GM21528 (cell line): ENCODE results near the gene UBASH3A.

Source experiments
- ATAC-seq: cut with Tn5 transposase; IDR thresholded peaks from one replicate; pipeline ENCODE4 v1.9.1; 2021; ENCODE audit warnings: mild to moderate bottlenecking, moderate library complexity; ENCODE audit not compliant: unreplicated experiment, low FRiP score

Gene UBASH3A

GRCh38 chr21:42403611-42404231 lies at the start of gene UBASH3A:
Gene UBASH3A, plus strand, starts transcription at chr21:42403902. Its CDS starts 44 bp downstream, at chr21:42403946.
- no peak for ATAC-seq

GRCh38 chr21:42356046-42356445 lies 47.7 kb upstream of the UBASH3A start:
- no peak for ATAC-seq

- no peak for ATAC-seq
Observed at GRCh38 chr21:42356650-42357049, 47.1 kb upstream of the UBASH3A start.

GRCh38 chr21:42357307-42357706 lies 46.4 kb upstream of the UBASH3A start:
- ATAC-seq: no peak

GRCh38 chr21:42358261-42358660 lies 45.4 kb upstream of the UBASH3A start:
- no peak for ATAC-seq

GRCh38 chr21:42358937-42359336 lies 44.8 kb upstream of the UBASH3A start:
- no peak for ATAC-seq

- ATAC-seq: no peak
Observed at GRCh38 chr21:42360317-42360716, 43.4 kb upstream of the UBASH3A start.

GRCh38 chr21:42361286-42361685 lies 42.4 kb upstream of the UBASH3A start:
- no peak for ATAC-seq

- ATAC-seq: no peak
Observed at GRCh38 chr21:42362198-42362597, 41.5 kb upstream of the UBASH3A start.

- ATAC-seq: no peak
Observed at GRCh38 chr21:42362700-42363099, 41.0 kb upstream of the UBASH3A start.

- no peak for ATAC-seq
Observed at GRCh38 chr21:42363312-42363711, 40.4 kb upstream of the UBASH3A start.

GRCh38 chr21:42364304-42364865 lies 39.3 kb upstream of the UBASH3A start:
- no peak for ATAC-seq

GRCh38 chr21:42365770-42366169 lies 37.9 kb upstream of the UBASH3A start:
- no peak for ATAC-seq

GRCh38 chr21:42366292-42367010 lies 37.3 kb upstream of the UBASH3A start, which contains the start of gene TFF1:
Gene TFF1, minus strand, starts transcription at chr21:42366535. Its CDS starts 40 bp downstream, at chr21:42366495.
- no peak for ATAC-seq

- ATAC-seq: no peak
Observed at GRCh38 chr21:42367367-42368165, 36.1 kb upstream of the UBASH3A start.

- ATAC-seq: no peak
Observed at GRCh38 chr21:42369821-42370220, 33.9 kb upstream of the UBASH3A start.

GRCh38 chr21:42370894-42371654 lies 32.6 kb upstream of the UBASH3A start:
- no peak for ATAC-seq

- ATAC-seq: no peak
Observed at GRCh38 chr21:42373196-42373907, 30.4 kb upstream of the UBASH3A start.

- no peak for ATAC-seq
Observed at GRCh38 chr21:42373908-42374455, 29.7 kb upstream of the UBASH3A start.
